Natural killer cell treated with Interleukin-12 subunit alpha and Interleukin-12 subunit beta and Interleukin-15 and Interleukin-18, amount 100 ng/mL, for 72 hours (primary cell): ENCODE data around the gene TBX3. TPM values are rescaled to one million over a fixed set of nuclear protein-coding genes. Genes with fewer than 3 reads are reported as not detected.

Experiments used
- ATAC-seq, 2 donors: fragments of 150-1000 bp; cut with Tn5 transposase in 1 of 2; sonication (Bioruptor Pico), chemical (Tn5 transposase) in 1 of 2; 2 replicates each; pipeline ENCODE4 v1.10.0; 2021
- DNase-seq: peaks from one replicate; pipeline ENCODE4 v3.0.0; 2022; ENCODE audit warnings: low spot score
- H3K27ac Mint-ChIP-seq, 2 donors: 1 replicate in 1 of 2; 2 replicates in 1 of 2; pipeline ENCODE4 v1.8.0; 2022; ENCODE audit warnings: mixed read lengths in 2 of 2, mild to moderate bottlenecking in 1 of 2, moderate library complexity in 1 of 2
- H3K27me3 Mint-ChIP-seq, 2 donors: 1 replicate in 1 of 2; 2 replicates in 1 of 2; pipeline ENCODE4 v1.8.0; 2022; ENCODE audit warnings: mixed read lengths in 2 of 2
- H3K36me3 Mint-ChIP-seq: one replicate; pipeline ENCODE4 v1.8.0; 2022; ENCODE audit warnings: mixed read lengths
- H3K4me1 Mint-ChIP-seq, 2 donors: 1 replicate in 1 of 2; 2 replicates in 1 of 2; pipeline ENCODE4 v1.8.0; 2022; ENCODE audit warnings: low read depth in 2 of 2, mixed read lengths in 2 of 2, mild to moderate bottlenecking in 1 of 2
- H3K4me3 Mint-ChIP-seq: one replicate; pipeline ENCODE4 v1.8.0; 2022; ENCODE audit warnings: mixed read lengths
- H3K9me3 Mint-ChIP-seq: 2 replicates; pipeline ENCODE4 v1.8.0; 2022; ENCODE audit warnings: mixed read lengths
- total RNA-seq, 2 donors: library from RNA; stranded (reverse); gene quantifications; one replicate each; pipeline ENCODE4 v1.2.3, GENCODE V29; 2022

TBX3 gene
- total RNA-seq, 2 donors from 2014 or later = not detected

- no peaks in the 10 kb centered on the region for H3K4me1 Mint-ChIP-seq
- H3K4me3 Mint-ChIP-seq = no peak overlapping the region
- peaks cover 9% of the 10 kb centered on the region for H3K36me3 Mint-ChIP-seq
- H3K9me3 Mint-ChIP-seq = peaks cover 2% of the 10 kb centered on the region
- peaks cover 64 to 77% of the 10 kb centered on the region in 2 donors for H3K27me3 Mint-ChIP-seq
- H3K27ac Mint-ChIP-seq = no peak overlapping the region
- no peak for DNase-seq
- ATAC-seq = no peak
These were observed 8.4 kb upstream of the TBX3 start for GRCh38 chr12:114692186-114693058.

- DNase-seq (no peak), ATAC-seq (no peak)
- peaks cover 0 to 2% of the 10 kb centered on the region in 2 donors for H3K4me1 Mint-ChIP-seq
- peaks cover 63 to 76% of the 10 kb centered on the region in 2 donors for H3K27me3 Mint-ChIP-seq
- no peak overlapping the region for H3K4me3 Mint-ChIP-seq
- H3K36me3 Mint-ChIP-seq = peaks cover 9% of the 10 kb centered on the region
- H3K9me3 Mint-ChIP-seq = peaks cover 2% of the 10 kb centered on the region
- no peak overlapping the region for H3K27ac Mint-ChIP-seq
These were observed 7.8 kb upstream of the TBX3 start for GRCh38 chr12:114691763-114692185.

DNA sequence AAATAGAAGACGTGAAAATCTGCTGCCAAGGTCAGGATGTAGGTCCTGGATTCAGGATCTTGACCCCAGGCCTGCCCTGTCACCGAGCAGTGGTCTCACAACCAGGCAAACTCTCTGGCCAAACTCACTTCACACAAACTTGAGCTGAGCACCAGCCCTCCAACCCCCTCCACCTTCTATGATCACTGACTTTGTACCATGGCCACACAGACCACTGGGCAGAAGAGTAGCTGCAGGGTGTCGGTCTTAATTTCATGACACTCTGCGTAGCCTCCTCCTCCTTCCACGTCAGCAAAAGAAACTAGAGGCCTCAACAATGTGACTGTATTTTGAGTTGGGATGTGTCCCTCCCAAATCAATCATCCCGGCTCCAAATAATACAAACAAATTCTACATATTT, 7.2 kb upstream of the TBX3 start:
- H3K9me3 Mint-ChIP-seq = peaks cover 2% of the 10 kb centered on the region
- H3K4me1 Mint-ChIP-seq = peaks cover 0 to 2% of the 10 kb centered on the region in 2 donors
- no peak for DNase-seq
- H3K4me3 Mint-ChIP-seq = no peak overlapping the region
- peaks cover 9% of the 10 kb centered on the region for H3K36me3 Mint-ChIP-seq
- H3K27ac Mint-ChIP-seq = no peak overlapping the region
- no peak for ATAC-seq
- peaks cover 68 to 77% of the 10 kb centered on the region in 2 donors for H3K27me3 Mint-ChIP-seq

GRCh38 chr12:114690267-114691135, 6.5 kb upstream of the TBX3 start:
- Mint-ChIP-seq H3K27ac (no peak overlapping the region), H3K27me3 (peaks cover 70 to 74% of the 10 kb centered on the region in 2 donors), H3K4me3 (no peak overlapping the region), H3K36me3 (peaks cover 9% of the 10 kb centered on the region), H3K9me3 (peaks cover 2% of the 10 kb centered on the region), H3K4me1 (peaks cover 0 to 4% of the 10 kb centered on the region in 2 donors)
- ATAC-seq (no peak), DNase-seq (no peak)

- no peak overlapping the region for H3K4me3 Mint-ChIP-seq
- peaks cover 0 to 7% of the 10 kb centered on the region in 2 donors for H3K4me1 Mint-ChIP-seq
- ATAC-seq (no peak), DNase-seq (no peak)
- H3K27ac Mint-ChIP-seq = no peak overlapping the region
- peaks cover 59 to 62% of the 10 kb centered on the region in 2 donors for H3K27me3 Mint-ChIP-seq
- H3K9me3 Mint-ChIP-seq = peaks cover 2% of the 10 kb centered on the region
- H3K36me3 Mint-ChIP-seq = peaks cover 9% of the 10 kb centered on the region
These were observed 5.4 kb upstream of the TBX3 start for GRCh38 chr12:114689075-114689994.

- peaks cover 2% of the 10 kb centered on the region for H3K9me3 Mint-ChIP-seq
- H3K36me3 Mint-ChIP-seq = peaks cover 9% of the 10 kb centered on the region
- peaks cover 59 to 62% of the 10 kb centered on the region in 2 donors for H3K27me3 Mint-ChIP-seq
- peaks cover 8 to 17% of the 10 kb centered on the region in 2 donors for H3K4me1 Mint-ChIP-seq
- DNase-seq (no peak), ATAC-seq (no peak)
- H3K4me3 Mint-ChIP-seq = no peak overlapping the region
- no peak overlapping the region for H3K27ac Mint-ChIP-seq
These were observed 4.4 kb upstream of the TBX3 start for GRCh38 chr12:114688256-114688845.

- Mint-ChIP-seq H3K4me1 (peaks cover 13 to 18% of the 10 kb centered on the region in 2 donors), H3K4me3 (no peak overlapping the region), H3K9me3 (peaks cover 2% of the 10 kb centered on the region), H3K27me3 (peaks cover 61 to 65% of the 10 kb centered on the region in 2 donors), H3K27ac (no peak overlapping the region), H3K36me3 (peaks cover 9% of the 10 kb centered on the region)
- DNase-seq = no peak
- no peak for ATAC-seq
These were observed 3.8 kb upstream of the TBX3 start for GRCh38 chr12:114687802-114688201.

DNA sequence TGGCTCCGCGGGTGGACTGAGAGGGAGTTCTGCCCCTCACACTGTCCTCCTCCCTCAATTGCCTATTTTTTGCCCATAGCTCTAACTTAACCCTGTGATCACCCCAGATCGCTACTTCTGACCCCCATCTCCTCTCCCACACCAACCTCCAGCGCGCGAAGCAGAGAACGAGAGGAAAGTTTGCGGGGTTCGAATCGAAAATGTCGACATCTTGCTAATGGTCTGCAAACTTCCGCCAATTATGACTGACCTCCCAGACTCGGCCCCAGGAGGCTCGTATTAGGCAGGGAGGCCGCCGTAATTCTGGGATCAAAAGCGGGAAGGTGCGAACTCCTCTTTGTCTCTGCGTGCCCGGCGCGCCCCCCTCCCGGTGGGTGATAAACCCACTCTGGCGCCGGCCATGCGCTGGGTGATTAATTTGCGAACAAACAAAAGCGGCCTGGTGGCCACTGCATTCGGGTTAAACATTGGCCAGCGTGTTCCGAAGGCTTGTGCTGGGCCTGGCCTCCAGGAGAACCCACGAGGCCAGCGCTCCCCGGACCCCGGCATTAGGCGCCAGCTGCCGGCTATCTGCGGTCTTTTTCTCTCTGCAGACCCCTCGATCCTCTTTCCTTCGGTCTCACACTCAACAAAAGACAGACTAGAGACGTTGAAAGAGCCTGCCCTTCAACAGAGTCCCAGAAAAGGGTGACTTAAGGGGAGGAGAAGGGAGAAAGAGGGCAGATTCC, 3.0 kb upstream of the TBX3 start:
- H3K36me3 Mint-ChIP-seq = peaks cover 9% of the 10 kb centered on the region
- H3K27me3 Mint-ChIP-seq = peaks cover 64 to 74% of the 10 kb centered on the region in 2 donors
- H3K9me3 Mint-ChIP-seq = peaks cover 2% of the 10 kb centered on the region
- no peak overlapping the region for H3K4me3 Mint-ChIP-seq
- H3K27ac Mint-ChIP-seq = no peak overlapping the region
- H3K4me1 Mint-ChIP-seq = peaks cover 13 to 18% of the 10 kb centered on the region in 2 donors
- ATAC-seq = no peak
- DNase-seq = no peak

DNA sequence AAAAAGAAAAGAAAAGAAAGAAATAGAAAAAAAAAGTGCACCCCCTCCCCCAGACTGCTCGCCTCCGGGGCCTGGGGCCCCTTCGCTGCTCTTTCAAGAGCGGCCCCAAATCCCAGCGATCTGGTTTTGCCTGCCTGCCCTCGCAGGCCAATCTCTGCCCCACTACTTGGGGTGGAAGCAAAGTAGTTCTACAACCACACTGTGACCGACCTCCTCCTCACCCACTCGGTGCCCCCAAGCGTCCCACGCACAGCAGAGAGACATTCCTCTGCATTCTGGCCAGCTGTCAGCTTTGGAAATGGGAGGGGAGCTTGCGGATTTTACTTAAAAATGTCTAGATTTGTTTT, 2.4 kb upstream of the TBX3 start:
- Mint-ChIP-seq H3K9me3 (peaks cover 2% of the 10 kb centered on the region), H3K36me3 (peaks cover 9% of the 10 kb centered on the region), H3K4me3 (no peak overlapping the region), H3K27ac (no peak overlapping the region), H3K27me3 (peaks cover 64 to 79% of the 10 kb centered on the region in 2 donors), H3K4me1 (peaks cover 13 to 18% of the 10 kb centered on the region in 2 donors)
- DNase-seq (no peak), ATAC-seq (no peak)

GRCh38 chr12:114685869-114686268, 1.9 kb upstream of the TBX3 start:
- ATAC-seq (no peak), DNase-seq (no peak)
- Mint-ChIP-seq H3K36me3 (peaks cover 9% of the 10 kb centered on the region), H3K27me3 (peaks cover 61 to 76% of the 10 kb centered on the region in 2 donors), H3K27ac (no peak overlapping the region), H3K4me1 (peaks cover 13 to 18% of the 10 kb centered on the region in 2 donors), H3K4me3 (no peak overlapping the region), H3K9me3 (peaks cover 2% of the 10 kb centered on the region)

DNA sequence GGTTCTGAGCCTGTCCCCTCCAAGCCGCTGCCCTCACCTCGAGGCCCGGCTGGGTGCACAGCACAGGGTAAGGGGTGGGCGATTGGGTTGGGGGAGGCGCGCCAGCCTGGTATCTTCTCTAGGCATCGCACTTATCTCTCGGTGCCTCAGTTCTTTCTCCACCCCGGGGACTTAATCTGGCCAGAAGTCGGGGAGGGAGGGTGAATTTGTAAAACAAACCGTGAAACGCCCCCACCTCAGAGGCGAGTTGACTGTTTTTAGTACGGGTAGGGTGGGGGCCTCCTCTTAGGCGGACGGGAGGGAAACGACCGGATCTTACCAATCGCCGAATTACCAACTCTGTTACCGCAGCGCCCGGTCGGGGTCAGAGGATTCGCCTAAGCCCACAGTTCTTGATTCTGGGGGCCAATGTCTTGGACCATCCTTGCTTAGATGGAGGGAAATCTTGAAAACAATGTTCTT, 1.4 kb upstream of the TBX3 start:
- no peak overlapping the region for H3K4me3 Mint-ChIP-seq

GRCh38 chr12:114684870-114685273, 897 bp upstream of the TBX3 start:
- Mint-ChIP-seq H3K27ac (no peak overlapping the region), H3K4me3 (no peak overlapping the region), H3K36me3 (peaks cover 9% of the 10 kb centered on the region), H3K27me3 (peaks cover 61 to 76% of the 10 kb centered on the region in 2 donors), H3K4me1 (peaks cover 13 to 18% of the 10 kb centered on the region in 2 donors), H3K9me3 (peaks cover 2% of the 10 kb centered on the region)
- ATAC-seq = peak in 1 of 2 donors; percentile 47
- no peak for DNase-seq

More for the DNA sequence above, 1.4 kb upstream of the TBX3 start:
- no peak for DNase-seq
- peaks cover 61 to 76% of the 10 kb centered on the region in 2 donors for H3K27me3 Mint-ChIP-seq
- no peak for ATAC-seq
- H3K4me1 Mint-ChIP-seq = peaks cover 13 to 18% of the 10 kb centered on the region in 2 donors
- peaks cover 2% of the 10 kb centered on the region for H3K9me3 Mint-ChIP-seq
- peaks cover 9% of the 10 kb centered on the region for H3K36me3 Mint-ChIP-seq
- H3K27ac Mint-ChIP-seq = no peak overlapping the region
